ENCODE measurements around the gene ZCCHC24.
"Not testable (repeated sequence)": the region's sequence is repeated elsewhere in the genome, so short reads cannot be mapped to it uniquely, and the experiment has no call there.

ZCCHC24 gene

GRCh38 chr10:79346388-79347225 is 98.8 kb downstream of the ZCCHC24 start:
- no peak for DNase-seq
- no peak for ATAC-seq

- DNase-seq, result no peak
- ATAC-seq, result no peak
These were observed 99.4 kb downstream of the ZCCHC24 start for GRCh38 chr10:79346012-79346340.

- DNase-seq, result no peak
These were observed 100.0 kb downstream of the ZCCHC24 start for GRCh38 chr10:79345241-79346011.

GRCh38 chr10:79344502-79345195 is 100.8 kb downstream of the ZCCHC24 start:
- DNase-seq (no peak), ATAC-seq (no peak)

More at GRCh38 chr10:79345241-79346011, 100.0 kb downstream of the ZCCHC24 start:
- ATAC-seq, result no peak

- ATAC-seq (no peak), DNase-seq (no peak)
These were observed 102.4 kb downstream of the ZCCHC24 start for GRCh38 chr10:79342811-79343561.

- DNase-seq, result no peak
- no peak for ATAC-seq
These were observed 103.1 kb downstream of the ZCCHC24 start for GRCh38 chr10:79342295-79342761.

- DNase-seq (no peak), ATAC-seq (no peak)
These were observed 104.7 kb downstream of the ZCCHC24 start for GRCh38 chr10:79340646-79341244.

- DNase-seq (no peak), ATAC-seq (no peak)
These were observed 106.2 kb downstream of the ZCCHC24 start for GRCh38 chr10:79339266-79339665.

GRCh38 chr10:79337783-79338469 is 107.5 kb downstream of the ZCCHC24 start:
- ATAC-seq, DNase-seq: not testable (repeated sequence)

GRCh38 chr10:79336739-79337138 is 108.7 kb downstream of the ZCCHC24 start:
- DNase-seq, result no peak
- no peak for ATAC-seq

- DNase-seq, result no peak
- no peak for ATAC-seq
These were observed 109.1 kb downstream of the ZCCHC24 start for GRCh38 chr10:79336276-79336675.

- ATAC-seq, result no peak
These were observed 109.8 kb downstream of the ZCCHC24 start for GRCh38 chr10:79335470-79336235.

GRCh38 chr10:79335094-79335469 is 110.3 kb downstream of the ZCCHC24 start:
- DNase-seq, result no peak
- ATAC-seq, result no peak

More at GRCh38 chr10:79335470-79336235, 109.8 kb downstream of the ZCCHC24 start:
- no peak for DNase-seq

- ATAC-seq (no peak), DNase-seq (no peak)
These were observed 110.9 kb downstream of the ZCCHC24 start for GRCh38 chr10:79334573-79334972.

GRCh38 chr10:79333513-79333912 is 111.9 kb downstream of the ZCCHC24 start:
- ATAC-seq, result no peak
- no peak for DNase-seq

GRCh38 chr10:79332610-79333315 is 112.7 kb downstream of the ZCCHC24 start:
- not testable (repeated sequence) for ATAC-seq, DNase-seq
